HFF-Myc (cell line): ENCODE measurements around the gene RYR1.
"Not testable (repeated sequence)": the region's sequence is repeated elsewhere in the genome, so short reads cannot be mapped to it uniquely, and the experiment has no call there.

Experiments
- DNase-seq: peaks from one replicate; pipeline ENCODE4 v3.0.0-alpha.2; 2011; ENCODE audit warnings: low read depth; ENCODE audit errors: extremely low read depth
- H3K4me3 ChIP-seq: replicated peaks from 2 replicates; pipeline ENCODE4 v1.5.1; 2011; ENCODE audit warnings: low read depth, mild to moderate bottlenecking, control low read depth, low read length
- TF ChIP-seq, protein P1 (sequence below): IDR thresholded peaks from 2 replicates; pipeline ENCODE4 v1.5.1; 2012; ENCODE audit warnings: mild to moderate bottlenecking, low read depth, low read length, control low read depth; ENCODE audit errors: missing control alignments

The RYR1 gene

DNA sequence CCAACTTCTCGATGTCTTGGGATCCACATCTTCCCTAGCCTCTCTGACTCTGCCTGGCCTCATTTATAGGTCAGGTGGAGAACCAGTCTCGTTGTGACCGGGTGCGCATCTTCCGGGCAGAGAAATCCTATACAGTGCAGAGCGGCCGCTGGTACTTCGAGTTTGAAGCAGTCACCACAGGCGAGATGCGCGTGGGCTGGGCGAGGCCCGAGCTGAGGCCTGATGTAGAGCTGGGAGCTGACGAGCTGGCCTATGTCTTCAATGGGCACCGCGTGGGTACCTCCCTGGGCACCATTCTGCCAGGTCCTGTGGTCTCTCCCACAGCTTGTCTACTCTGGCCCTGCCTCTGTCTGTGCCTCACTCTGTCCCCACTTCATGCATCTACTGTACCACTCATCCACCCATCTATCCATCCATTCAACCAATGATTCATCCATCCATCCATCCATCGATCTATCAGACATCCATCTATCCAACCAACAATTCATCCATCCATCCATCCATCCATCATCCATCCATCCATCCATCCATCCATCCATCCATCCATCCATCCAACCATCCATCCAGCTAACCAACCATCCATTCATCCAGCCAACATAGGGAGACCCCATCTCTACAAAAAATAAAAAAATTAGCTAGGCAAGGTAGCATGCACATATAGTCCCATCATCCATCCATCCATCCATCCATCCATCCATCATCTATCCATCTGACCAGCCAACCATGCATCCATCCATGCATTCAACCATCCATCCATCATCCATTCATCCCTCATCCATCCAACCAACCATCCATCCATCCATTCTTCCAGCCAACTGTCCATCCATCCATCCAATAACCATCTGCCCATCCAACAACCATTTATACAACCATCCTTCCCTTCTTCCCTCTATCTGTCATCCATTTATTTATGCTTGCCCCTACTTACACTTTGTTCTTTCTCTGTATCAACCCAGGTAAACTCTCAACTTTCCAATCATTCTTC lies 34.3 kb downstream of the RYR1 start:
- TF ChIP-seq, protein P1, sequence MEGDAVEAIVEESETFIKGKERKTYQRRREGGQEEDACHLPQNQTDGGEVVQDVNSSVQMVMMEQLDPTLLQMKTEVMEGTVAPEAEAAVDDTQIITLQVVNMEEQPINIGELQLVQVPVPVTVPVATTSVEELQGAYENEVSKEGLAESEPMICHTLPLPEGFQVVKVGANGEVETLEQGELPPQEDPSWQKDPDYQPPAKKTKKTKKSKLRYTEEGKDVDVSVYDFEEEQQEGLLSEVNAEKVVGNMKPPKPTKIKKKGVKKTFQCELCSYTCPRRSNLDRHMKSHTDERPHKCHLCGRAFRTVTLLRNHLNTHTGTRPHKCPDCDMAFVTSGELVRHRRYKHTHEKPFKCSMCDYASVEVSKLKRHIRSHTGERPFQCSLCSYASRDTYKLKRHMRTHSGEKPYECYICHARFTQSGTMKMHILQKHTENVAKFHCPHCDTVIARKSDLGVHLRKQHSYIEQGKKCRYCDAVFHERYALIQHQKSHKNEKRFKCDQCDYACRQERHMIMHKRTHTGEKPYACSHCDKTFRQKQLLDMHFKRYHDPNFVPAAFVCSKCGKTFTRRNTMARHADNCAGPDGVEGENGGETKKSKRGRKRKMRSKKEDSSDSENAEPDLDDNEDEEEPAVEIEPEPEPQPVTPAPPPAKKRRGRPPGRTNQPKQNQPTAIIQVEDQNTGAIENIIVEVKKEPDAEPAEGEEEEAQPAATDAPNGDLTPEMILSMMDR, result no peak
- H3K4me3 ChIP-seq, result no peak overlapping the region
- no peak for DNase-seq

DNA sequence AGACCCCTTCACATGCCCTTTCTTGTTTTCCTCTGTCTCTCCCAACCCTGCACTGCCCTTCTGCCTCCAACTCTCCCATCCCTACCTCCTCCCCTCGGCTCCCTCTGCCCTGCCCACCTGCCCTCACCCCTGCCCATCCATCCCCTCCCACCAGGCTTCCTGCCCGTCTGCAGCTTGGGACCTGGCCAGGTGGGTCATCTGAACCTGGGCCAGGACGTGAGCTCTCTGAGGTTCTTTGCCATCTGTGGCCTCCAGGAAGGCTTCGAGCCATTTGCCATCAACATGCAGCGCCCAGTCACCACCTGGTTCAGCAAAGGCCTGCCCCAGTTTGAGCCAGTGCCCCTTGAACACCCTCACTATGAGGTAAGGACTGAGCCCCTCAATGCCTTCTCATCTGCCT lies 35.7 kb downstream of the RYR1 start:
- no peak for DNase-seq
- TF ChIP-seq, protein P1, result no peak
- no peak overlapping the region for H3K4me3 ChIP-seq

DNA sequence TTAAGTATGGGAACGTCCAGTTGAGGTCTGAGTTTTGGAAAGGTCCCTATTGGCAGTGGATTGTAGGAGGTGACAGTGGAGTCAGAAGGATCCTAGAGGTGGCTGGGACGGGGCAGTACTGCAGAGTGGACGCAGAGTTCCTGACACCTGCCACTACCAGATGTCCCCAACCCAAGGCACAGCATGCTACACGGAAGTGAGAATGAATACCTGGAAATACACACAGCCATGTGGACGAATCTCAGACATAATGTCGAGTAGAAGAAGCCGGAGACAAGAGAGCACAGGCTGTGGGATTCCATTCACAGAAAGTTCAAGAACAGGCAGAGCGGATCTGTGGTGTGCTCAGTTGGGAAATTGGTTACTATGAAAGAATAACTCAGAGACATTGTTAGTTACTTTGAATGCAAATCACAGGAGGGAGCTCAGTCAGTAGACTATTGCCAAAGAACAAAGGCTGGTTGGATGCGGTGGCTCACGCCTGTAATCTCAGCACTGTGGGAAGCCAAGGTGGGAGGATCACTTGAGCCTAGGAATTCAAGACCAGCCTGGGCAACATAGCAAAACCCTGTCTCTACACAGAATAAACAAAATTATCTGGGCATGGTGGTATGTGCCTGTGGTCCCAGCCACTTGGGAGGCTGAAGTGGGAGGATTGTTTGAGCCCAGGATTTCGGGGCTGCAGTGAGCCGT lies 37.4 kb downstream of the RYR1 start:
- no peak for DNase-seq
- TF ChIP-seq, protein P1, result no peak
- H3K4me3 ChIP-seq, result no peak overlapping the region

DNA sequence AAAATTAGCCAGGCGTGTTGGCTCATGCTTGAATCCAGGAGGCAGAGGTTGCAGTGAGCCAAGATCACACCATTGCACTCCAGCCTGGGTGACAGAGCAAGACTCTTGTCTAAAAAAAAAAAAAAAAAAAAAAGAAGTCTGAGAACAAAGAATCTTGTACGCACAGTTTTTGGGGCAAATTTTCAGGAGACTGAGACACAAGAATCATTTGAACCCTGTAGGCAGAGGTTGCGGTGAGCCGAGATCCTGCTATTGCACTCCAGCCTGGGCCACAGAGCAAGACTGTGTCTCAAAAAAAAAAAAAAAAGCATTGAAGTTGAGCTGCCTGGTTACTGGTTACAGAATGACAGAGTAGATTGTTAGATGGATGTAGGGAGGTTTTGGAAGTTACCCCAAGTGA lies 39.2 kb downstream of the RYR1 start:
- not testable (repeated sequence) for DNase-seq

DNA sequence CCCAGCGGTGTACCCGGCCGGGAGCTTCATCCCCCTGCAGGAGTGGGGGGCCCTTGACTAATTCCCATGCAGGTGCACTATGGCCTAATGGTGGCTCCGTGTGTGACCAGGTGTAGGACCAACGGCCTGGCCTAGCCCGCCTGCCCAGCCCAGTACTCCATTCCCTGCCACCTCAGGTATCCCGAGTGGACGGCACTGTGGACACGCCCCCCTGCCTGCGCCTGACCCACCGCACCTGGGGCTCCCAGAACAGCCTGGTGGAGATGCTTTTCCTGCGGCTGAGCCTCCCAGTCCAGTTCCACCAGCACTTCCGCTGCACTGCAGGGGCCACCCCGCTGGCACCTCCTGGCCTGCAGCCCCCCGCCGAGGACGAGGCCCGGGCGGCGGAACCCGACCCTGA lies 39.7 kb downstream of the RYR1 start:
- no peak for DNase-seq
- no peak overlapping the region for H3K4me3 ChIP-seq
- TF ChIP-seq, protein P1, result no peak

More for the DNA sequence above, 39.2 kb downstream of the RYR1 start:
- not testable (repeated sequence) for H3K4me3 ChIP-seq

DNA sequence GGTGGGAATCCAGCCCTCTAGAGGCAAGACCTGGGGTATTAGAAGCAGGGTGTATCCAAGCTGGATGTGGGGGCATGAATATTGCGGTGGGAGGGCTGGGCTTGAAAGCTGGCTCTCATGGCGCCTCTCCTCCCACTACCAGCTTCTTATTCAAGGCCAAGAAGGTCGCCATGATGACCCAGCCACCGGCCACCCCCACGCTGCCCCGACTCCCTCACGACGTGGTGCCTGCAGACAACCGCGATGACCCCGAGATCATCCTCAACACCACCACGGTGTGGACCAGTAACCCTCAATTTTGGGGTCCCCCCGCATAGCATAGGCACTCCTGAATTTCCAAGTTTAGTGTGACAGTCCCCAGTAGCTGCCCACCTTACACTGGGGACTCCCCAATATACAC lies 41.7 kb downstream of the RYR1 start:
- TF ChIP-seq, protein P1, result no peak
- no peak for DNase-seq
- H3K4me3 ChIP-seq, result no peak overlapping the region

DNA sequence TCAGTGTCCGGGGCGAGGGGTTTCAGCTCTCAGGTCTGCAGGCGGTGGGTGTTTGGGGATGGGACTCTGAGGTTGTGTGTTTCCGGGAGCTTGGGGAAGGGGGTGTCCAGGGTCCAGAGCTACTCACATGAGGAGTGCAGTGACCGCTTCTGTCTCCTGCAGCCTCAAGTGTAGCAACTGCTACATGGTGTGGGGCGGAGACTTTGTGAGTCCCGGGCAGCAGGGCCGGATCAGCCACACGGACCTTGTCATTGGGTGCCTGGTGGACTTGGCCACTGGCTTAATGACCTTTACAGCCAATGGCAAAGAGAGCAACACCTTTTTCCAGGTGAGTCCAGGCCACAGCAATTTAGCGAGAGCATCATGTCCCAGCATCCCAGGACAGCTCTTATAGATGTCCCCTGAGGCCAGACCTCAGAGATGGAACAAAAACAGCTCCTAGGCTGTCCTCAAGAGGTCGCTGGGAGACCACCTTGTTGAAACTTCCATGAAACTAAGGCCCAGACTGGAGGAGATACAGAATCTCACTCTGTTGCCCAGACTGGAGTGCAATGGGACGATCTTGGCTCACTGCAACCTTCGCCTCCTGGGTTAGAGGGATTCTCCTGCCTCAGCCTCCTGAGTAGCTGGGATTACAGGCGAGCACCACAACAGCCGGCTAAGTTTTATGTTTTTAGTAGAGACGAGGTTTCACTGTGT lies 44.9 kb downstream of the RYR1 start:
- no peak overlapping the region for H3K4me3 ChIP-seq
- TF ChIP-seq, protein P1, result peak; percentile 27
- no peak for DNase-seq
